Dedifferentiated amniotic fluid mesenchymal stem cell (primary cell): ENCODE data around the gene CELF4.

Source experiments
- DNase-seq: peaks from one replicate; pipeline ENCODE4 v3.0.0-alpha.2; 2016; ENCODE audit errors: extremely low spot score

CELF4 gene

GRCh38 chr18:37494406-37494805 lies 71.2 kb downstream of the CELF4 start:
- DNase-seq = no peak

- DNase-seq = no peak
Measured at GRCh38 chr18:37493352-37493935, 72.2 kb downstream of the CELF4 start.

GRCh38 chr18:37492952-37493351 lies 72.6 kb downstream of the CELF4 start:
- no peak for DNase-seq

- no peak for DNase-seq
Measured at GRCh38 chr18:37491526-37491925, 74.1 kb downstream of the CELF4 start.

GRCh38 chr18:37489998-37490397 lies 75.6 kb downstream of the CELF4 start:
- DNase-seq = no peak

GRCh38 chr18:37489011-37489410 lies 76.6 kb downstream of the CELF4 start:
- DNase-seq = no peak

- DNase-seq = no peak
Measured at GRCh38 chr18:37487400-37487867, 78.2 kb downstream of the CELF4 start.

GRCh38 chr18:37486848-37487247 lies 78.8 kb downstream of the CELF4 start:
- DNase-seq = no peak

- no peak for DNase-seq
Measured at GRCh38 chr18:37484983-37485834, 80.4 kb downstream of the CELF4 start.

GRCh38 chr18:37483984-37484819 lies 81.4 kb downstream of the CELF4 start:
- no peak for DNase-seq

- no peak for DNase-seq
Measured at GRCh38 chr18:37483221-37483971, 82.2 kb downstream of the CELF4 start.

GRCh38 chr18:37482433-37482832 lies 83.2 kb downstream of the CELF4 start:
- no peak for DNase-seq

- no peak for DNase-seq
Measured at GRCh38 chr18:37482002-37482401, 83.6 kb downstream of the CELF4 start.

GRCh38 chr18:37481491-37481890 lies 84.1 kb downstream of the CELF4 start:
- no peak for DNase-seq

- no peak for DNase-seq
Measured at GRCh38 chr18:37481072-37481471, 84.5 kb downstream of the CELF4 start.

- DNase-seq = no peak
Measured at GRCh38 chr18:37476611-37477295, 88.8 kb downstream of the CELF4 start.

- DNase-seq = no peak
Measured at GRCh38 chr18:37476182-37476581, 89.4 kb downstream of the CELF4 start.

GRCh38 chr18:37473195-37473840 lies 92.3 kb downstream of the CELF4 start:
- DNase-seq = no peak

GRCh38 chr18:37471637-37472036 lies 94.0 kb downstream of the CELF4 start:
- DNase-seq = no peak

- no peak for DNase-seq
Measured at GRCh38 chr18:37470986-37471385, 94.6 kb downstream of the CELF4 start.
